T-helper 1 cell (primary cell): Measurements from ENCODE around the gene EPRS1.
"Not testable (repeated sequence)": the region's sequence is repeated elsewhere in the genome, so short reads cannot be mapped to it uniquely, and the experiment has no call there.

Source experiments
- DNase-seq, 5 donors: peaks; one replicate each; pipeline ENCODE4 v3.0.0-alpha.2; 2012 to 2020
- total RNA-seq, 4 donors: gene quantifications; one replicate each; lab custom pipeline; 2026; lab: John Stamatoyannopoulos, UW

EPRS1 gene
- 128 to 160 (median 151) reads per million in 4 donors for total RNA-seq

DNA sequence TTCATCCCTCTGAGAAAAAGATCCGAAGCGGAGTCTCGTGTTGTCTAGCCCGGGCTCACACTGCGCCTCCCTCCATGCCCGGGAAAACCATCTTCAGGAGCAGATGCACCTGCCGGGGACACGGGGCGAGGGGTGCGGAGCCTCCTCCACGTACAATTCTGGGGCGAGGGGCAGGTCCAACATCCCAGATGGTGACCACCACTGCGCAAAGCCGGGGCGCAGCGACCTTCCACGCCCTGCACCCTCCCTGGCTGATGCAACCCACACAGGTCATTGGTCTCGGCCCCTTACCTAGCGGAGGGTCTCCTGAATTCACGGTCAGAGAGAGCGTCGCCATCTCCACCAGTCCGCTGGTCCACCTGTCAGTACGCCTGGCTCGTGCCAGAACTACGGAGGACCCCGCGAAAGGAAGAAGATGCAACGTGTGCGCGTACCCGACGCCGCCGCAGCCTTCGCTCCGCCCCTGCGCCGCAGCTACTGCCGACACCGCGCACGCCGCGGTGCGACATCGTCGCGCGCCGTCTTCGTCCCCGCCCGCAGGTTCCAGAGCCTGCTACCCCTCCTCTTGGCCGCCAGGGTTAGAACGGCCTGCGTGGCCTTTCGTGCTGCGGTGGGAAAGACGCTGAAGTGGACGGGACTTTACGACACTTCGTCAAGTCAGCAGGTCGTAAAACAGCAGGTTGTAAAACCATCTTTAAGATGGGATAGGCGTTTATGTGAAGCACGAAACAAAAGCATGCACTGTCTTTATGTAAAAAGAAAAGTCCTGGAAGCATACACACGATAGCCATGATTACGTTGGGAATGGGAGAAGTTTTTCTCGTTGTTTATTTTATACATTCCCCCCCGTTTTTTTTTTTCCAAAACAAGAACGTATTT, at the start of gene EPRS1:
TSS of gene EPRS1 (minus strand) at position 454 of the 879 bp plus-strand sequence. CDS start at position 337, 117 bp downstream.
- DNase-seq: peak; percentile 85 to 99 (median 90)

- DNase-seq: peak; percentile 83 to 90 (median 88)
Measured at GRCh38 chr1:220094016-220094911, 48.0 kb upstream of the EPRS1 start, which contains the start of gene IARS2. IARS2 (plus strand) TSS chr1:220094132; CDS start chr1:220094217, 85 bp downstream.

DNA sequence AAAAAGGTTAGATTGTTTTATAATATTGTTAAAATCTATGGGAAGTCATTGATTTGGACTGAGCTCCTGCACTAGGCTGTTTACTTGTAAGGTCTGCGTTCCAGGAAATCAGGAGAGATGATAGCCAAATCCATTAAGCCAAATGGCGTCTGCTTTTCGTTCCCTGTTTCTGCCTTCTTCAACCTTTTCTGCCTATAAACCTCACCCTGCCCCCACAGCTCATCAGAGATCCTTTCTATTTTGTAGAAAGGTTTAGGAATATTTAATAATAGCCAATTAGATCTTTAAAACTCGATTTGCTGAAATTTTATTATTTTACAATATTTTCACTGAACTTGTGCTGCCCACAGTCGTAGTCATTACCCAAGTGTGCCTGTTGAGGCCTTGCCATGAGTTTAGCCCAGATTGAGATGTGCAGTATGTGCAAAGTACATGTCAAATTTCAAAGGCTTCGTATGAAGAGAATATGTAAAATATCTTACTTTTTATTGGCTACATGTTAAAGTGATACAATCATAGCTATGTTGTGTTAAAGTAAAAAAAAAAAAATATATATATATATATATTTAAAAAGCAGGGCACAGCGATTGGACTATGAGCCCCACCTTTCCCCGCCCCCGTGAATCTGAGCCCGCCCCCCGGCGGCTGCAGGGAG, 47.2 kb upstream of the EPRS1 start:
- DNase-seq: no peak

- DNase-seq: no peak
Measured at GRCh38 chr1:220092694-220093093, 46.4 kb upstream of the EPRS1 start.

- DNase-seq: peak; percentile 92 to 99 (median 95)
Measured at GRCh38 chr1:220089650-220090556, 43.6 kb upstream of the EPRS1 start, which contains the start of gene BPNT1. BPNT1 (minus strand) TSS chr1:220089788; CDS start chr1:220079846, 9,942 bp downstream.

DNA sequence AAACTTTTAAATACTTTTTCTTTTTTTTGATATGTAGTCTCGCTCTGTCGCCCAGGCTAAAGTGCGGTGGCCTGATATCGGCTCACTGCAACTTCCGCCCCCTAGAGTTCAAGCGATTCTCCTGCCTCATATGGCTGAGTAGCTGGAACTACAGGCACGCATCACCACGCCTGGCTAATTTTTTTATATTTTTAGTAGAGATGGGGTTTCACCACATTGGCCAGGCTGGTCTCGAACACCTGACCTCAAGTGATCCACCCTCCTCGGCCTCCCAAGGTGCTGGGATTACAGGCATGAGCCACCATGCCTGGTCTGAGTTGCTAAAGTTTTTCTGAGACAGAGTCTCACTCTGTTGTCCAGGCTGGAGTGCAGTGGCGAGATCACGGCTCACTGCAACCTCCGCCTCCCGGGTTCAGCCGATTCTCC, 40.0 kb upstream of the EPRS1 start:
- not testable (repeated sequence) for DNase-seq

DNA sequence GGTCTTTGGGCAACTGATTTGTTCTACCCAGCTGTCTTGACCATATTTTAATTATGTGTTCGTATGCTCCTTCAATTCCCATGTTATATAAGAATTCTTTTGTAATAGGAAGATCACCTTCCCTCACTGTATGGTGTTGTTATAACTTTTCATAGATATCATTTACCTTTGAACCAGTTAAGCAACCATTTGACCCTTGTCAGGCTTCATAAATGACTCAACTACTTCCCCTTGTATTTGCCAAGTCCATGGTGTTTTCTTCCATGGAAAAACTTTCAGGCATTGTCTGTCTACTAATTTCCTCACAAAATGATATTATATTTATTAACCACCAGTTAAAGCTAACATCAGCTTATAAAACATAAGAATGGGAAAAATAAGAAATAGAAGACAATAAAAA, 38.2 kb upstream of the EPRS1 start:
- no peak for DNase-seq

GRCh38 chr1:220077887-220078286, 31.6 kb upstream of the EPRS1 start:
- DNase-seq: no peak

- no peak for DNase-seq
Measured at GRCh38 chr1:220076861-220077762, 30.8 kb upstream of the EPRS1 start.

GRCh38 chr1:220067269-220068204, 21.2 kb upstream of the EPRS1 start:
- no peak for DNase-seq

- DNase-seq: no peak
Measured at GRCh38 chr1:220062629-220063028, 16.3 kb upstream of the EPRS1 start.

- no peak for DNase-seq
Measured at GRCh38 chr1:220060876-220061275, 14.6 kb upstream of the EPRS1 start.

DNA sequence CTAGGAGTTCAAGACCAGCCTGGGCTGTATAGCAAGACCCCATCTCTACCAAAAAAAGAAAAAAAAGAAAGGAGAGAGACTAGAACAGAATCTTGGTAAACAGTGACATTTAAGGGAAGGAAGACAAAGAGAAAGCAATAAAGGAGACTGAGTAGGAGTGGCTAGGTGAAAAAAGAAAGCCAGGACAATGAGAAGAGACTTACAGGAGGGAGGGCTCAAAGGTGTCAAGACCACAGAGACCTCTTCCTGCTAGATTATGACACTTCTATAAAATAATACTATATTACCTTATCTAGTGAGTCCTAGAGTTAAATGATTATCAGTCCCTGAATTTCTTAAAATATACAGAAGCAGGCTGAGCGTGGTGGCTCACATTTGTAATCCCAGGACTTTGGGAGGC, 10.1 kb upstream of the EPRS1 start:
- DNase-seq: no peak

- DNase-seq: peak in 1 of 5 donors; percentile 27
Measured at GRCh38 chr1:220045356-220046051, 801 bp downstream of the EPRS1 start.

DNA sequence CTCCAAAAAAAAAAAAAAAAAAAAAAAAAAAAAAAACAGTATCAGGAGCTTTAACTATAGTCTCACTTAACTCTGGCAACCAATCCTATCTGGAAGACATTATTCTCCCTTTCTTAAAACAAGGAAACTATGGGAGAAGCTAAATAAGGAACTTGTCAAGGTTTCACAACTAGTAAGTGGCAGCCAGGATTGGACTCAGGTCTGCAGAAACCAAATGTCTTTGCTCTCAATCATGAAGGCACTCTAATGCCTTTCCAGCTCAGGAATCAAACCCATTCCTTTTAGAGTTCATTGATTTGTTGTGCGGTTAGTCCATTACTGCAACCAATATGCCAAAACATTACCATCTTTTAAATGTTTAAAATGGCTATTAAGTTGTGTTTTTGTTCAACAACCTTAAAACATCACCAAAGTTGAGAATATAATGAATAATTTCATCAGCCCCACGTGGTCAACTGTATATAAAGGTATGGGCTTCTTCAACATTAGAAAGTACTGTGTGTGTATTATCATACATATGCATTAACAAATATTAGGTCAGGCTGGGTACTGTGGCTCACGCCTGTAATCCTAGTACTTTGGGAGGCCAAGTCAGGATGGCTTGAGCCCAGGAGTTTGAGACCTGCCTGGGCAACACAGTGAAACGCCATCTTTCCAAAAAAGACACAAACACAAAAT, 1.5 kb downstream of the EPRS1 start:
- DNase-seq: no peak

DNA sequence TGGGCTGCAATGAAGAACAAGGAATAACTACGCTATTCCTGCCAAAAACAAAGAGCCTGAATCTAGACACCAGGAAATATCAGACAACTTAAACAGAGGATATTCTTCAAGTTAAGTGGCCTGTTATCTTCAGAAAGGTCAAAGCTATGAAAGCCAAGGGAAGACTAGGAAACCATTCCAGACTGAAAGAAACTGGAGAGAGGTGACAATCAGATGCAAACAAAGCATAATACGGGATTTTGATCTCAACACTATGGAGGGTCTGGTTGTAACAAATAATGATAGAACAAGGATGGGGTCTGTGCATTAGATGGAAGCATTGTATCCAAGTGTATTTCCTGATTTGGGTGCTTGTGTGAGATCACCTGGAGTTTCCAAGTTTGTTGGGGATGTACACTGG, 2.7 kb downstream of the EPRS1 start:
- DNase-seq: no peak

GRCh38 chr1:220040028-220040596, 6.2 kb downstream of the EPRS1 start:
- no peak for DNase-seq

GRCh38 chr1:220038640-220039039, 7.7 kb downstream of the EPRS1 start:
- DNase-seq: no peak
